ENCODE data around the gene ZFP36L2. TPM values are rescaled to one million over a fixed set of nuclear protein-coding genes. Genes with fewer than 3 reads are reported as not detected.

The ZFP36L2 gene
- total RNA-seq, 1 experiment from 2014 or later = 10.6 TPM

DNA sequence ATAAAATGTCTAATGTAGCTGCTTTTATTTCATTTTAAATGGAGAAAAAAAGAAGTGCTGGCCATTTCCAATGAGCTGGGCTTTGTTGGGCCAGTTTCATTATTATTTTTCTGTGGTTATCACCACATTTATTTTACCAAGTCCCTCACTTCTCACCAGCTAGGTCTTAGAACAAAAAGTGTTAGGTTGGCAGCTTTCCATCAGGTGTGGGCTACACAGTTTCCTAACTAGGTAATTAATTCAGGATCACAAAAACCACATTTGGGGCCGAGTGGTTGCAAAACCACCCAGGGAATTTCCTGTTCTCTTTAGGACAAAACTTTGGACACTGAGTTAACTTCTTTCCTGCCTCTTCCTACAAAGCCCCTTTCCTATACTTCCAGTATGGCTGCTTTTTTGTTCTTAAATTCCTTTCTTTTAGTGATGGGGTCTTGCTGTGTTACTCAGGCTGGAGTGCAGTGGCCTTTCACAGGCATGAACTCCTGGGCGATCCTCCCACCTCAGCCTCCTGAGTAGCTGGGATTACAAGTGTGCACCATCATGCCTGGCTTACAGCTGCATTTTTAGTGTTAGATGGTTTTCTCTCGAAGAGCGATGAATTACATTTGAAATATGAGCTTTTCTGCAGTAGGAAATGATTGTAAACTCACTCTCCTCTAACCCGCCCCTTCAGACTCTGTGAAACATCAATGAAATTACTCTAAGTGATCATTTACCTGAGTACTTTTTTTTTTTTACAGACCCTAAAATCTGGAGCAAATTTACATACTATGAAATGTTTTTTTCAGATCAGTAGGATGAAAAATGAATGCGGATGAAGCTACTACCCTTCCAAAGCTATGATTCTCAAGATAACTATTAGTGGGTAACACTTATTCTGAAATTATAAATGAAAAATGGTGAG lies 2.6 kb upstream of the ZFP36L2 start:
- peaks cover 21% of the 10 kb centered on the region for H3K79me2 ChIP-seq (ENCODE audit: low read length)

GRCh38 chr2:43228321-43228751 lies 1.9 kb upstream of the ZFP36L2 start:
- no peak overlapping the region for H2AFZ ChIP-seq (ENCODE audit: low read length)
- peak overlapping the region; percentile 87; the same call in 1 of the 2 replicates for H3K4me3 ChIP-seq (ENCODE audit: low read length)
- H3K79me2 ChIP-seq (ENCODE audit: low read length) = peaks cover 28% of the 10 kb centered on the region
- H4K20me1 ChIP-seq (ENCODE audit: insufficient read depth, low read depth, low read length) = peaks cover 22% of the 10 kb centered on the region
- H3K4me2 ChIP-seq (ENCODE audit: low read depth, low read length, poor library complexity, severe bottlenecking) = peak overlapping the region; percentile 95
- peaks cover 7% of the 10 kb centered on the region for H3K36me3 ChIP-seq (ENCODE audit: insufficient read depth, low read length)
- H3K9me2 ChIP-seq (replicated peaks; ENCODE audit: insufficient read depth, low read length) = no peaks in the 10 kb centered on the region
- H3K4me1 ChIP-seq (ENCODE audit: low read length) = peaks cover 67% of the 10 kb centered on the region
- DNase-seq = no peak
- H3K9ac ChIP-seq (ENCODE audit: low read length) = peak overlapping the region; percentile 98
- no peaks in the 10 kb centered on the region for H3K27me3 ChIP-seq (ENCODE audit: low read length)
- H3K9me3 ChIP-seq (ENCODE audit: low read length) = no peaks in the 10 kb centered on the region
- H3K27ac ChIP-seq (ENCODE audit: low read length) = peak overlapping the region; percentile 89

More for the DNA sequence above, 2.6 kb upstream of the ZFP36L2 start:
- Histone ChIP-seq H3K4me1 (ENCODE audit: low read length) (peaks cover 67% of the 10 kb centered on the region), H3K9ac (ENCODE audit: low read length) (peak overlapping the region; percentile 98; the same call in 1 of the 2 replicates), H3K36me3 (ENCODE audit: insufficient read depth, low read length) (peaks cover under 1% of the 10 kb centered on the region), H3K9me2 (replicated peaks; ENCODE audit: insufficient read depth, low read length) (no peaks in the 10 kb centered on the region), H4K20me1 (ENCODE audit: insufficient read depth, low read depth, low read length) (peaks cover 15% of the 10 kb centered on the region; the same call in 1 of the 2 replicates), H2AFZ (ENCODE audit: low read length) (no peak overlapping the region), H3K27ac (ENCODE audit: low read length) (peak overlapping the region; percentile 89), H3K4me2 (ENCODE audit: low read depth, low read length, poor library complexity, severe bottlenecking) (peak overlapping the region; percentile 95), H3K9me3 (ENCODE audit: low read length) (no peaks in the 10 kb centered on the region), H3K27me3 (ENCODE audit: low read length) (no peaks in the 10 kb centered on the region), H3K4me3 (ENCODE audit: low read length) (no peak overlapping the region; the same call in 1 of the 2 replicates)
- no peak for DNase-seq

GRCh38 chr2:43227830-43228281 lies 1.4 kb upstream of the ZFP36L2 start:
- peak overlapping the region; percentile 89 for H3K27ac ChIP-seq (ENCODE audit: low read length)
- no peaks in the 10 kb centered on the region for H3K9me2 ChIP-seq (replicated peaks; ENCODE audit: insufficient read depth, low read length)

DNA sequence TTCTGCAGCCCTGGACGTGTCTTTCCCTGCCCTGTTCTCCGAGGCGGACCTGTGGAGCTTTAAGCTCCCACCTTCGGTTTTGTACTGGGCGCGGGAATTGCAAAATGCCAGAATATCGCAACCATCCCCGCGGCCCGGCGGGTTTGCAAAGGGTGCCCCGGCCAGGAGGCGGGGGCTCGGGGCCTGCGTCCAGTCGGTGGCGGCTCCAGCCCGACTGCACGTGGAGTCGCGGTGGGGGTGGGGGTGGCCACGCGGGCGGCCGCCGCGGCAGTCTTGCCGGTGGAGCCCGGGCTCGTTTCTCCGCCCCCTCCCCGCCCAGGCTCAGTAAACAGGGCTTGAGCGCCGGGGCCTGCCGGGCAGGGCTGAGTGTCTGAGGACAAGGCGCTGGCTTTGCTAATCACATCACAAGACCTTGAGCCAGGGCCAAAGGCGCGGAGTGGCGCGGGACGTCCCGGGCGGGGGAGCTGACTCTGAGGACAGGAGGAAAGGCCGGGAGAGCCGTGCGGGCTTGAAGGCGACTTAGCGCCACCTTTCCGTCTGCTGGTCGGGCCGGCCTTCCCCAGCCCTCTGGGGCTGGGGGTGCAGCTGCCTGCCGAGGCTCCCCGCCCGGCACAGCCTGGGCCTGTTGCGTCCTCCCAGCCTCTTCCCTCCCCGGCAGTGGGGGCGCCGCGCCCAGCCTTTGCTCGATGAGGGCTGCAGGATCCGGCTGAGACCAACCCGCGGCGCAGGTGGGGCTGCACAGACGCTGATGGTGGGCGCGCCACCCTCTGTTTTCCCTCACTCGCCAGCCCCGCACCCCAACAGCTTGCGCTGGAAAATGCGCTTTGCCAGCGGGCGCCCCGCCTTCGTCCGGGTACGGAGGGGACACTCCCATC lies 786 bp upstream of the ZFP36L2 start:
- H3K9me2 ChIP-seq (replicated peaks; ENCODE audit: insufficient read depth, low read length) = no peaks in the 10 kb centered on the region
- no peaks in the 10 kb centered on the region for H3K27me3 ChIP-seq (ENCODE audit: low read length)
- no peaks in the 10 kb centered on the region for H3K9me3 ChIP-seq (ENCODE audit: low read length)
- H3K4me3 ChIP-seq (ENCODE audit: low read length) = peak overlapping the region; percentile 87
- H4K20me1 ChIP-seq (ENCODE audit: insufficient read depth, low read depth, low read length) = peaks cover 31% of the 10 kb centered on the region
- no peak overlapping the region for H2AFZ ChIP-seq (ENCODE audit: low read length)
- H3K4me1 ChIP-seq (ENCODE audit: low read length) = peaks cover 70% of the 10 kb centered on the region
- peak overlapping the region; percentile 89 for H3K27ac ChIP-seq (ENCODE audit: low read length)
- peaks cover 39% of the 10 kb centered on the region for H3K79me2 ChIP-seq (ENCODE audit: low read length)
- peaks cover 14% of the 10 kb centered on the region for H3K36me3 ChIP-seq (ENCODE audit: insufficient read depth, low read length)
- peak overlapping the region; percentile 98 for H3K9ac ChIP-seq (ENCODE audit: low read length)
- peak overlapping the region; percentile 95 for H3K4me2 ChIP-seq (ENCODE audit: low read depth, low read length, poor library complexity, severe bottlenecking)
- peak; percentile 88 for DNase-seq

More at GRCh38 chr2:43227830-43228281, 1.4 kb upstream of the ZFP36L2 start:
- Histone ChIP-seq H3K9ac (ENCODE audit: low read length) (peak overlapping the region; percentile 98), H3K79me2 (ENCODE audit: low read length) (peaks cover 32% of the 10 kb centered on the region), H3K9me3 (ENCODE audit: low read length) (no peaks in the 10 kb centered on the region), H2AFZ (ENCODE audit: low read length) (no peak overlapping the region), H4K20me1 (ENCODE audit: insufficient read depth, low read depth, low read length) (peaks cover 25% of the 10 kb centered on the region), H3K27me3 (ENCODE audit: low read length) (no peaks in the 10 kb centered on the region), H3K4me3 (ENCODE audit: low read length) (peak overlapping the region; percentile 87), H3K4me2 (ENCODE audit: low read depth, low read length, poor library complexity, severe bottlenecking) (peak overlapping the region; percentile 95), H3K4me1 (ENCODE audit: low read length) (peaks cover 67% of the 10 kb centered on the region), H3K36me3 (ENCODE audit: insufficient read depth, low read length) (peaks cover 10% of the 10 kb centered on the region)
- no peak for DNase-seq

DNA sequence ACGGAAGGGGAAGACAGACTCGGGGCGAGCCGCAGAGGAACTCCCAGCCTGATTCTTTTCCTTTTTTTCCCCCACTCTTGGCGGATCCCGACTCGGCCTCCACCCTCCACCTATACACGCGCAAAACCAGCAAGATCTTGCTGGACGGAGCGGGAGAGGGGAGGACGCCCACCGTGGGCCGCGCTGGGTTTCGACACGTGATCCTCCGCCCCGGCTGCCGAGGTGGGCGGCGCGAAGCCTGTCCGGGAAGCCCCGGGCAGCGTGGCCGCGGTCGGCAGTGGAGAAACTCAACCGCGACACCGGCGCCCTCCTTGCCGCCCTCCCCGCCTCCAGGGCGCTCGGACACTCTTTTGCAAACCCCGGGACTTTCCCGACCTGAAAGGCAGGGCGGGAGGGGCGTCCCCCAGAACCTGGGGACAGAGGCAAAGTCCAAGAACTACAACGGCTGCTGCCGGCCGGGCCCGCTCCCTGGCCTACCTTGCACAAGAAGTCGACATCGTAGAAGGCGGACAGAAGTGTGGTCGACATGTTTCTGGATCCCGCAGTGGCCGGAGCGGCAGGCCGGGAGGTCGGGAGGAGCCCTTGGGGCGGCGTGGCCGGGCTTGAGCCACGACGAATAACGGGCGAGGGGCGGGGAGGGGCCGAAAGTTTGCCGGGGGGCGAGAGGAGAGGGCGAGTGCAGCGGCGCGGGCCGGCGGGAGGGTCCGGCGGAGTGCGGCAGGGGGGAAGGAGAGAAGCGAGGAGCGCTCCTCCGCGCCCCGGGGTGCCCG lies 433 bp downstream of the ZFP36L2 start:
- Histone ChIP-seq H3K9ac (ENCODE audit: low read length) (peak overlapping the region; percentile 98), H3K4me2 (ENCODE audit: low read depth, low read length, poor library complexity, severe bottlenecking) (peak overlapping the region; percentile 98), H2AFZ (ENCODE audit: low read length) (no peak overlapping the region), H3K4me3 (ENCODE audit: low read length) (peak overlapping the region; percentile 90), H3K27ac (ENCODE audit: low read length) (peak overlapping the region; percentile 97), H4K20me1 (ENCODE audit: insufficient read depth, low read depth, low read length) (peaks cover 34% of the 10 kb centered on the region), H3K36me3 (ENCODE audit: insufficient read depth, low read length) (peaks cover 17% of the 10 kb centered on the region), H3K4me1 (ENCODE audit: low read length) (peaks cover 73% of the 10 kb centered on the region), H3K27me3 (ENCODE audit: low read length) (no peaks in the 10 kb centered on the region), H3K79me2 (ENCODE audit: low read length) (peaks cover 41% of the 10 kb centered on the region), H3K9me2 (replicated peaks; ENCODE audit: insufficient read depth, low read length) (no peaks in the 10 kb centered on the region), H3K9me3 (ENCODE audit: low read length) (no peaks in the 10 kb centered on the region)
- peak; percentile 76 for DNase-seq

- Histone ChIP-seq H3K79me2 (ENCODE audit: low read length) (peaks cover 41% of the 10 kb centered on the region), H2AFZ (ENCODE audit: low read length) (no peak overlapping the region), H3K36me3 (ENCODE audit: insufficient read depth, low read length) (peaks cover 17% of the 10 kb centered on the region), H3K4me1 (ENCODE audit: low read length) (peaks cover 73% of the 10 kb centered on the region), H3K27me3 (ENCODE audit: low read length) (no peaks in the 10 kb centered on the region), H3K9me3 (ENCODE audit: low read length) (no peaks in the 10 kb centered on the region), H3K9ac (ENCODE audit: low read length) (peak overlapping the region; percentile 98), H3K9me2 (replicated peaks; ENCODE audit: insufficient read depth, low read length) (no peaks in the 10 kb centered on the region), H3K4me2 (ENCODE audit: low read depth, low read length, poor library complexity, severe bottlenecking) (peak overlapping the region; percentile 98), H4K20me1 (ENCODE audit: insufficient read depth, low read depth, low read length) (peaks cover 34% of the 10 kb centered on the region), H3K27ac (ENCODE audit: low read length) (peak overlapping the region; percentile 97), H3K4me3 (ENCODE audit: low read length) (peak overlapping the region; percentile 90)
- DNase-seq = peak; percentile 72
Observed at GRCh38 chr2:43225093-43225787, 1.2 kb downstream of the ZFP36L2 start.

DNA sequence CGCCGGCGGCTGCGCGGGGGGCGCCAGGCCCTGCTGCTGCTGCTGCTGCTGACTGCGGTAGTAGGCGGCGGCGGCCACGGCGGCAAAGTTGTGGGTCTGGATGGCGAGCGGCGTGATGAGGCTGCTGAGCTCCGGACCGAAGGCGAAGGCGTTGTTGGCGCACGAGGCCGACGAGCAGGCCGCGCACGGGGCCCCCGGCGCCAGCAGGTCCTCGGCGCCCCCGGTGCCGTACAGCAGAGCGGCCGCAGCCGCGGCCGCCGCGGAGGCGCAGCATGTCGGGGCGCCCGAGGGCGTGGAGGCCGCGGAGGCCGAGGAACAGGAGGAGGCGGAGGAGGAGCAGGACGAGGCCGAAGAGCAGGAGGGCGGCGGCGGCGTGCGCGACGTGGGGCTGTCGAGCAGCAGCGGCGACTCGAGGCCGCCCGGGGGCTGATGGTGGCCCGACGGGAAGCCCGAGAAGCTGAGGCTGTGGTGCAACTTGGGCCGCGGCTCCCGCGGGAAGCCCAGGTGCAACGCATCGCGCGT lies 1.8 kb downstream of the ZFP36L2 start:
- Histone ChIP-seq H2AFZ (ENCODE audit: low read length) (no peak overlapping the region), H4K20me1 (ENCODE audit: insufficient read depth, low read depth, low read length) (peaks cover 34% of the 10 kb centered on the region), H3K4me2 (ENCODE audit: low read depth, low read length, poor library complexity, severe bottlenecking) (peak overlapping the region; percentile 98), H3K27me3 (ENCODE audit: low read length) (no peaks in the 10 kb centered on the region), H3K9me3 (ENCODE audit: low read length) (no peaks in the 10 kb centered on the region), H3K4me1 (ENCODE audit: low read length) (peaks cover 73% of the 10 kb centered on the region), H3K4me3 (ENCODE audit: low read length) (peak overlapping the region; percentile 90), H3K79me2 (ENCODE audit: low read length) (peaks cover 41% of the 10 kb centered on the region), H3K9me2 (replicated peaks; ENCODE audit: insufficient read depth, low read length) (no peaks in the 10 kb centered on the region), H3K27ac (ENCODE audit: low read length) (peak overlapping the region; percentile 97), H3K36me3 (ENCODE audit: insufficient read depth, low read length) (peaks cover 17% of the 10 kb centered on the region), H3K9ac (ENCODE audit: low read length) (peak overlapping the region; percentile 98)
- no peak for DNase-seq

All from Karpas-422 (cell line).